Measurements from ENCODE around the gene DTNB.
"Not testable (repeated sequence)": the region's sequence is repeated elsewhere in the genome, so short reads cannot be mapped to it uniquely, and the experiment has no call there.

The DTNB gene

DNA sequence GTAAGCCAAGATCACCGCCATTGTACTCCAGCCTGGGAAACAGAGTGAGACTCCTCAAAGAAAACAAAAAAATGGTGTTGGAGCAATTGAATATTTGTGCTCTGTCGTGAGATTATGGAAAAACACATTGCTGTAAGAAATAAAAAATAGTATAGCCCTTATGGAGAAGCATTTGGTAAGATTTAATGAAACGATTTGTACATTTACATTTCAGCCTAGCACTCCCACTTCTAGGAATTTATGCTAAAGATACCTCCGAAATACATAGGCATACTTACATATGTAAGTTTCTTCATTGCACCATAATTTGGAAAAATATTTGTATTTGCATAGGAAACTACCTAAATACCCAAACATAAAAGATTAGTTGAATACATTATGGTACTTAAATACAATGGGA lies 8.7 kb upstream of the DTNB start:
- DNase-seq: no peak

- DNase-seq: no peak
These were observed 4.5 kb upstream of the DTNB start for GRCh38 chr2:25677877-25678276.

DNA sequence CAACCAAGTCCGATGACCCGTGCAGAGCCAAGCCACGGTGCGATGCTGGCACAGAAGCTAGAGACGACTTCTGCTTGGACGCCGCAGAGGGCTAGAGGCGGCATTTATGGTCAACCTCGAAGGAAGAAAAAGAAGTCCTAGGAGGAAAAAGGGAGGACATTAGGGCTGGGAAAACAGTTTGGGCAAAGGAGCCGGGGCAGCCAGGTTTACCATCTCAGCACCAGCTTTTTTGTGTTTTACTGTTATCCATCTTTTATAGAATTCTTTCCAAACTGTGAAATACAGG lies 643 bp upstream of the DTNB start:
- no peak for DNase-seq

GRCh38 chr2:25672494-25673299 lies 680 bp downstream of the DTNB start:
- peak; percentile 66 for DNase-seq

DNA sequence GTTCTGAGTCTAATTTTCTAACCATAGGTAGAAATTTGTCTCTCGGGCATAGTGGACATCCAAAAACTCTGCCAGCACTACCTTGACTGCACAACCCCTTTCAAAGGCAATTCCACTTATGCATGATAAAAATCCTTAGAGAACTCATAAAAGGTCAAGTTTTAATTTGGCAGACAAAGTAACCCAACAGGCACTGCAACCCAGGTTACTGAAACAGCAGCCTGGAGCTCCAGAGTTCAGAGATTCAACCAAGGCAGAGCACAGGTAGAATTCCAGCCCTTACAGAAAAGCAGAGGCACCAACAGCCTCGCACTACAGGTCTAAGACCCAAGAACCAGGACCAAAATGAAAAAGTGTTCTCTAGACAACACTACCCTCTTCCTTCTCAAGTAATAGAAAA lies 1.8 kb downstream of the DTNB start:
- no peak for DNase-seq

DNA sequence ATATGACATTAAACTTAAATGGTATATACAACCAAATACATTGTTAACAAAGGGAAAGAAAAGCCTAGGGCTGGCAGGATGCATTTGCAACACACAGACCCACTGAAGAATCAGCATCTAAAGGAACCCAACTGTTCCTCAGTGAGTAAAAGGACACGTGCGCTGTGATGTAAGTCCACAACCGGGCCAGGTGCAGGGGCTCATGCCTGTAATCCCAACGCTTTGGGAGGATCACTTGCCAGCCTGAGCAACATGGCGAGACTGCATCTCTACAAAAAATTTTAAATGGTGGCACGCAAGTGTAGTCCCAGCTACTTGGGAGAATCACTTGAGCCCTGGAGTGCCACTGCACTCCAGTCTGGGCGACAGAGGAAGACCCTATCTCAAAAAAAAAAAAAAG lies 3.9 kb downstream of the DTNB start:
- DNase-seq: no peak

GRCh38 chr2:25666218-25666617 lies 7.2 kb downstream of the DTNB start:
- DNase-seq: no peak

- DNase-seq: not testable (repeated sequence)
These were observed 7.9 kb downstream of the DTNB start for GRCh38 chr2:25665429-25665828.

DNA sequence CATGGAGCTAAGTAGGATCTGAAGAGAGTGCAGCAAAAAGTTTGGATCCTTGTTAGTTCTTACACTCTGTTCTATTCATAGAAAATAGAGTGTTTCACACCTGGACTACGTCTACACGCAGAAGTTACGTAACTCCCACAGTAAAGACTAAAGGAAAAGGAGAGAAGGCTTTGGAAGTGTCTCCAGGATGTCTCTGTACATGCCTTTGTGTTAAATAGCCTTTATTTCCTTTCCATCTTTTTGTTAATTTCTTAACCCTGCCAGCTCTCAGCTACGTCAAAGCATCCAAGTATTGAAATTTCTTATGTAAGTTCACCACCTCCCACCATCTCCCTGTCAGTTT lies 8.4 kb downstream of the DTNB start:
- DNase-seq: no peak

DNA sequence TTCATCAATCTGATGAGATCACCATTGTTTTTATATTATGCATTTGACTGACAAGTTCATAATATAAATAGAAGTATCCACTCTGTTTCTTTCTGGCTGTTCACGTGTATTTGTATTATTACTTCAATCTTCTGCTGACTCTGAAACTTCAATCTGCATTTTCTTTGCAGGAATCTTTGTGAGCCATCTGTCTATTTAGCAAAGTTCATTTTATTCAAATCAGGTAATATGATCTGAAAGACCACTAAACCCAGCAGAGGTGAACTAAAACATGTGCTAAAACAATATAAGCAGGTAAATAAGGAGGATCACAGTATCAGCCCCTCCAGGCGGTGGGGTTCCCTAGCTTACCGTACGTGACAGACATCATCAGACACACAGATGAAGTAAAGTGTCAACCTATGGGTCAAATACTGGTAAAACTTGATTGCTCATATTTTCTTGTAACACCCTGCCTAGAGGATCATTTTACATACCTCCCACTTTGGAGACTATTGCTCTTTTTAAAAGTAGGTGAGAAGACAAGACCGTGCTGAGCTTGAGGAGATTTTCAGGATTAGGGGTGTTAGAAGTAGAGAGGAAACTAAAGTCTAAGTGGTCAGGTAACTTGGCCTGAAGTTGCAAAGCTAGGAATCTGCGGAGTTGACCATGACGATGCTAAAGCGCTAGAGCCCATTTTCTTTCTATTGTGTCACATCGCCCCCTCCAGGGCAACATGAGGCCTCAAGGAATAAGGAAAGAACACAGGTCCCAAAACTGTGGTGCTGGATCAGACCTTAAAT lies 9.0 kb downstream of the DTNB start:
- peak; percentile 23 for DNase-seq

GRCh38 chr2:25655316-25655715 lies 18.1 kb downstream of the DTNB start:
- no peak for DNase-seq

- no peak for DNase-seq
These were observed 18.6 kb downstream of the DTNB start for GRCh38 chr2:25654801-25655200.

DNA sequence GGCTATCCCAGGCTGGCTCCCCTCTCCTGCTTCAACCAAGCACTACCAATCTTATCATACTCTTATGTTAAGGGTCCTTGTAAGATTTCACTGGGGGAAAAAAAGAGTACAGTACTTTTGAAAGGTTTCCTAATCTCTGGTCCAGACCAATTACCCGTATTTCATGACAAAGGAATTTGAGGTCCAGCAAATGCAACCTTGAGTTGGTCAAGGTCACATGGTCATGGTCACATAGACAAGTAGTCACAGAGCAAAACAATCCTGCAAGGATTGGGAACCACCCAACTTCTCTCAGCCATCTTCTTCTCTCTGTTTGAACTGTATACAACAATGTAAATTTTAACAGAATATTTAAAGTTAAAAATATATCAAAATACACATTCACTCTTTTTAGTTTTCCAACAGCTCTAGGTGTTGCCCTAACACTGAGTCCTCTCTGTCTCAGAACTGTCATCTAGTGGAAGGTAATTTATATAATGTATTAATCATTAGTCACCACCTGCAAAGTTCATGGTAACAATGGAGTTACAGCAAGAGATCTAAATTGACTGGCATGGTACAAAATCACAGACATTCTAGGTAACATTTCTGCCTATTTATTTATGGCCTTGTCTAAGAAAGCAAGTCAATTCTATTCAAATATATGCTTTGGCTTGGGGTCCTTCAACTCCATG lies 21.5 kb downstream of the DTNB start:
- DNase-seq: no peak

DNA sequence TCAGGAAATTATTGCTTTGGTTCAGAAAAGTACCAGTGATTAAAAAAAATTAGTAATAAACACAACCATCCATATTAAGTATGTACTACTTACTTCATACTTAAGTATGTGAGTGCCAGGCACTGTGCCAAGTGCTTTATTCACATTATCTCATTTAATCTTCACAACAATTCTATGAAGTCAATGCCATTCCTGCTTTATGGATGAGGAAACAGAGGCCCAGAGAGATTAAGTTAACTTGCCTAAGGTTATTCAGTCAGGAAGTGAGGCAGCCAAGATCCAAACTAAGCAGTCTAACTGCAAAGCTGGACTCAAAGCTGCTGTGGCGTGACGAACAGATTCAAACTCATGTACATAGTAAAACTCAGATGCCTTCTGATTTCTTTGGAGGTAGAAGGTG lies 22.3 kb downstream of the DTNB start:
- DNase-seq: no peak

DNA sequence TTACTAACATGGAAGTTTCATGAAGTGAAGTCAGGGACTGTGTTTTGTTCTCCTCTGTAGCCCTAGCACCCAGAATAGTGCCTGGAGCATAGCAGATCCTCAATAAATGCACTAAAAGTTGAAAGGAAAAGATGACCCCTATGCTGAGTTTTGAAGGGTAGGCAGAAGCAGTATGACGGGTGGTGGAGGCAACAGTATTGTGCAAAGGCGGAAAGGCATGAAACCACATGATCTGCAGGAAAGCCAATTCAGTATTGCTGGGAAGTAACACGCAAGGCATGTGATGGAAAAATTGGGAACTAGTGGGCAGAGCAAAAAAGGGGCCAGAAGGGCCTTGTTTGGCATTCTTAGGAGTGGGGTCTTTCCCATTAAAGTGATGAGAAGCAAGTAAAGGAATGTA lies 23.1 kb downstream of the DTNB start:
- no peak for DNase-seq

GRCh38 chr2:25649786-25650185 lies 23.6 kb downstream of the DTNB start:
- DNase-seq: no peak

DNA sequence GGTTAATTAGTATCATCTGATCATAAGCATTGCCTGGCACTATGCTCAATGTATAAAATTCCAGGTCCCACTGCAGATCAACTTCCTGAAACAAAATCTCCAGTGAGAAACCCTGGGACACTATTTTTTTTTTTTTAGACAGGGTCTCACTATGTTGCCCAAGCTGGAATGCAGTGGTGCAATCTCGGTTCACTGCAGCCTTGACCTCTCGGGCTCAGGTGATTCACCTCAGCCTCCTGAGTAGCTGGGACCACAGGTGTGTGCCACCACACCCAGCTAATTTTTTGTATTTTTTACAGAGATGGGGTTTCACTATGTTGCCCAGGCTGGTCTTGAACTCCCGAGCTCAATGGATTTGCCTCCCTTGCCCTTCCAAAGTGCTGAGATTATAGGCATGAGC lies 31.1 kb downstream of the DTNB start:
- DNase-seq: no peak

DNA sequence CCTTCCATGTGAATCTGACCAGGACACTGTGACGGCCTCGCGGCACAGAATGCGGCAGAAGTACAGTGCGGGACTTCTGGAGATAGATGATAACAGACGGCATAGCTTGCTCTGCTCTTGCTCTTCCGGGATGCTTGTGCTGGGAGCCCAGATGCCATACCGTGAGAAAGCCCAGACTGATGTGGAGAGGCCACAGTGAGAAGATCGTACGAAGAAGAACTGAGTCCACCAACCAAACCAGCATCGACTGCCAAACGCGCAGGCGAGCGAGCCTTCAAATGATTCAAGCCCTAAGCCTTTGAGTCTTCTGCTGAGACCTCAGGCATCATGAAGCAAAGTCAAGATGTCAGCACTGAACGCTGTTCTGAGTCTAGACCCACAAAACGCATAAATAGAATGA lies 33.7 kb downstream of the DTNB start:
- DNase-seq: no peak

DNA sequence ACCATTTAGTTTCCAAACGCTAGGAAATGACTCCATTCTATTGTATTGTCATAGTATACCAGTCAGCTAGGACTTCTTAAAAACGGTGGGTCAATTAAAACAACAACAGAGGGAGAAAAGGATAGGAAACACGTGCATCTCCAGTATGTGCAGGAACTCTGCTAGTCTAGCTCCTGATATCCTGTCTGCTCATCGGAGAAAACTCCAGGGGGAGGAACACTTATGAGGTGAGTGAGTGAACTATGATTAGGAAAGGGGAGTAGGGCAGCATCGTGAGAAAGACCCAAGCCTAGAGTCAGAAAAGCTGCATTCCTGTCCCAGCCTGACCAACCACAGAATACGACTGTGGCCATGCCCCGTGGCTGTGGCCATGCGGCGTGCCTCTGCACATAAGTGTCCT lies 34.2 kb downstream of the DTNB start:
- no peak for DNase-seq

DNA sequence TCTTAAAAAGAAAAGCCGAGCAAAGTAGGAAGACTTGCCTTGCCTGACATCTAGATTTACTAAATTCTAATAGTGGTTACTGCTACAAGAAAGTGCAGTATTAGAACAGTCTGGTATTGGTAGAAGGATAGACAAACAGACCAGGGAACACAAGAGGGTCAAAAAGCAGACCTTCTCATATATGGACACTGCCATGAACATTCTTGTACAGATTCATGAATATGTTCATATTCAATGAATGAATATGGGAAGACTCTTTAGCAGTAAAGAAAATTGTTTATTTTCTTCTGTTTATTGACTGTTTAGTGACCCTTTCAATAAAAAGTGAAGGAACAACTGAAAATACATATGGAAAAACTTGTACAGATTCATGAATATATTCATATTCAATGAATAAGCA lies 37.6 kb downstream of the DTNB start:
- DNase-seq: no peak

DNA sequence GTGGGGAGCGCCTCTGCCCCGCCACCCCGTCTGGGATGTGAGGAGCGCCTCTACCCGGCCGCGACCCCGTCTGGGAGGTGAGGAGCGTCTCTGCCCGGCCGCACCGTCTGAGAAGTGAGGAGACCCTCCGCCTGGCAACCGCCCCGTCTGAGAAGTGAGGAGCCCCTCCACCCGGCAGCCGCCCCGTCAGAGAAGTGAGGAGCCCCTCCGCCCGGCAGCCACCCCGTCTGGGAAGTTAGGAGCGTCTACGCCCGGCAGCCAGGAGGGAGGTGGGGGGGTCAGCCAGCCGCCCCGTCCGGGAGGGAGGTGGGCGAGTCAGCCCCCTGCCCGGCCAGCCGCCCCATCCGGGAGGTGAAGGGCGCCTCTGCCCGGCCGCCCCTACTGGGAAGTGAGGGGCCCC lies 39.6 kb downstream of the DTNB start:
- DNase-seq: not testable (repeated sequence)

DNA sequence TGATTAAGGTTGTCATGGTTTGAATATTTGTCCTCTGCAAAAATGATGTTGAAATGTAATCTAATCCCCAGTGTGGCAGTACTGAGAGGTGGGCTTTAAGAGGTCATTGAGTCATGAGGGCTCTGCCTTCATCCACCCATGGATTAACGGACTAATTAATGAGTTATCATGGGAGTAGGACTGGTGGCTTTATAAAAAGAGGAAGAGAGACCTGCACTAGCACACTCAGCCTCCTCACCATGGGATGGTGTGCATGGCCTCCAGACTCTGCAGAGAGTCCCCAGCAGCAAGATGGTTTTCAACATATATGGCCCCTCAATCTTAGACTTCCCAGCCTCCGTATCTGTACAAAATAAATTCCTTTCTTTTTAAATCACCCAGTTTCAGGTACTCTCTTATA lies 41.0 kb downstream of the DTNB start:
- DNase-seq: no peak

DNA sequence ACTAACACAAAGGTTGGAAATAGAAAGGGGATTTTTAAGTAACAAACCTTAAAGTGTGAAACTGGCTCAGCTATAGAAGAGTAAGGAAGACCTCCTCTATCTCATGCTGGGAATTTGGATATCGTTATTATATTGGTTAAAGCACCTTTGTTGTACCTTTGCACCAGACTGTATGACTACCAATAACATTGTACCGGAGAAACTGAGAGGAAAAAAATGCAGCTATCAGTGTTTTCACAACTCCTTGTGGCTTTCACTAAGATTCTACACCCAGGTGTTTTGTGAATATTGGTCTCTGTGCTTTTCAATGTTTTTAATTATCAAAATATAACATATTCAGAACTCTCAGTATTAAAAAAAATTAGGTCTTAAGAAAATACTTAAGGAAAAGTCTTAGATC lies 48.7 kb downstream of the DTNB start:
- DNase-seq: no peak

GRCh38 chr2:25623361-25623760 lies 50.0 kb downstream of the DTNB start:
- no peak for DNase-seq
